IPS-NIHi7 (cell line): ENCODE data around the gene TMEM59L.
"Not testable (repeated sequence)": the region's sequence is repeated elsewhere in the genome, so short reads cannot be mapped to it uniquely, and the experiment has no call there.

ENCODE experiments used
- DNase-seq: peaks from one replicate; pipeline ENCODE4 v3.0.0; 2012; ENCODE audit warnings: mixed read lengths; ENCODE audit errors: extremely low spot score

The TMEM59L gene

DNA sequence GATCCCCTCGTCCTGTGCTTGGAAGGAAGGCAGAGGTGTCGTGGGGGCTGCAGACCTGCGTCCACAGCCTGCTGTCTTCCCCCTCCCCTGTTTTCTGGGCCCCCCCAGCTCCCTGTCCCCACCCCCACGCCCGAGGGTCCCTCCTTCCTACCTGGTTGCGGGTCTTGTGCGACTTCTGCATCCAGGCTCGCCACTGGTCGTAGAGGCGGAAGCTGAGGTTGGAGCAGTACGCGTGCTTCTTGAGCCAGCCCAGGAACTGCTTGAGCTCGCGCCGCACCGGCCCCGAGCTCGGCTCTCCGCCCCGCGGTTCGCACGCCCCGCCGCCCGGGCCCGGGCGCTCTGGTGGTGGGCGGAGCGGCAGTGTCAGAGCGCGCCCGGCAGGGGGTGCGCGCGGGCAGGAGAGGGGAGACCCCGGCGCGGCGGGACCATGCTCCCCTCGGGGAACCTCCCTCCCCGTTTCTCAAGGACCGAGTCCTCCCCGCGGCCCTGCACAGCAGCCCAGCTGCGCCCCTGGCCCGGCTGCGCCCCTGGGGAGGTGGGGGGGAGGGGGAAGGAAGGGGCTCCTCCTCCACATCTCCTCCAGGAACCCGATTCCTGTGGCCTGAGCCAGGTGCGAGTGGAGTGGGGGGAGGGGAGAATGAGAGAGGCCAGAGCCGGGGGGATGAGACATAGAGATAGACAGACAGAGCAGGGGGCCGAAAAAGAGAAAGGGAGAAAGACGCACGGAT is 18.4 kb upstream of the TMEM59L start:
- peak; percentile 86 for DNase-seq

DNA sequence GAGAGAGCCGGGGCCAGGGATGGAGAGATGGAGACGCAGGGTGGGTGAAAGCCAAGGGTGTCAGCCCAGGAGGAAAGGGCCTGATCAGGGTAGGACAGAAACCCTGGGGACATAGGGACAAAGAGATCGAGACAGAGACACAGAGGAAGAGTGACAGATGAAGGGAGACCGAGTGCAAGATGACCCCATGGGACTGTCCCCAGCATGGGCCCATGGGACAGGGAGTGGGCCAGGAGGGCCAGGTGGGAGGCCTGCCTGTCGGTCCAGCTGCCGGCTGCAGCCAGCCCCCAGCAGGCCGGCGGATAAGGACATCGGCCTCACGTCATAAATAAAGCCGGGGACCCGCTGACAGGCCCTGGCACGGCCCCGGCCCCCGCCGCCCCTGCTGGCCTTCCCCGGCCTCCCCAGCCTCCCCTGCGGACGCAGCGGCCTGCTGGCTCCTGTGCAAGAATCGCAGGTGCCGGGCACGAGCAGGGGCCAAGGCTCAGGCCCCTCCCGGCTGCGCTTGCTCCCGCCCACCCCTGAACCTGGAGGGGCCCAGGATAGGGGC is 17.8 kb upstream of the TMEM59L start:
- no peak for DNase-seq

DNA sequence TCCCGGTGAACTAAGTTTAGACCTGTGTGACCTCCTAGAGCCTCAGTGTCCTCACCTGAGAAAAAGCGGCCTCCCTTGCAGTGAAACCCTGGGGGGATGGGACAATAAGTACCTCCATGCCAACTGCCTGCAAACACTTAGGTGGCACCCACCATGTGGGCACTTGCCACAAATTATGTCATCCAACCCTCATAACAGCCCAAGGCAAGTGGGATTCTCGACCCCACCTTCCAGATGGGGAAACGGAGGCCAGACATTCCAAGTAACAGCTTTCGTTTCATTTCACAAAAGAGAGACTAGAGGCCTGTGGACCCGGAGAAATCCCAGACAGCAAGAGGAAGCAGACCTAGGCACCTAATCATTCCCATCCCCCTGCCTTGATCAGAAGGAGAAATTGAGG is 17.2 kb upstream of the TMEM59L start:
- DNase-seq, result no peak

GRCh38 chr19:18596752-18597157 is 15.9 kb upstream of the TMEM59L start:
- peak; percentile 80 for DNase-seq

GRCh38 chr19:18597809-18598660 is 14.6 kb upstream of the TMEM59L start:
- DNase-seq, result no peak

DNA sequence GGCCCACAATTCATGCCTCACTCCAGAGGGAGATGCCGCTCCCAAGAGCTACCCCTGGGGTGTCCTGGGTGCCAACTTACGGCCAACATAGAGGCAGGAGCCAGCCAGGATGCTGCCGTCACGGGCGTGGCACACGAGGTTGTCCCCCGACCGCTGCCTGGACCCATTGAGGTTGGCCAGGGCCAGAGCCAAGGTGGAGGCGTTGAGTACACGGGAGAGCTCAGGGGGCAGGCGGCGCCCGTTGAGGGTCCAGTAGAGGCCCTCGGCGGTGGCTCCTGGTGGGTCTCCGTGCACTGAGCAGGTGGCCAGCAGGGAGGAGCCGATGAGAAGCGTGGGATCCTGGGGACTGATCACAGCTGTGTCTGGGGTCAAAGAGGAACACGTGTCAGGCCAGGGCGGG is 13.2 kb upstream of the TMEM59L start:
- DNase-seq, result no peak

- DNase-seq, result not testable (repeated sequence)
Measured at GRCh38 chr19:18600692-18601397, 11.8 kb upstream of the TMEM59L start.

DNA sequence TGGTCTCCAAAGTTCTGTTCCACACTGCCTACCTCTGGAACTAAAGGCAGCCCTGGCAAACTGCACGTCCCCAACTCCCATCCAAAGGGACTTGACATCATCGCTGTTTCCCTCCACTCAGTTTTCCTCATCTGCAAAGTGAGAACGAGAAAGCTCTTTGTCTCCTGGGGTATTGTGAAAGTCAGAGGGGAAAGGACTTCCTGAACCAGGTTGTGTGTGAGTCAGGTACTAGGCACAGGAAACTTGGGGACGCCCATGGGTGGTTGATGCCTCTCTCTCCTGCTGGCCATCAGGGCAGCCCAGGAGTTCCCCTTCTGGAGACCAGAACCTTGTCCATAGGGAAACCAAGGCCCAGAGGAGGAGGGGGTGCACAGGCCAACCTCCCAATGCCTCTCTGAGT is 10.8 kb upstream of the TMEM59L start:
- no peak for DNase-seq

- DNase-seq, result peak; percentile 63
Measured at GRCh38 chr19:18603255-18603957, 9.3 kb upstream of the TMEM59L start.

DNA sequence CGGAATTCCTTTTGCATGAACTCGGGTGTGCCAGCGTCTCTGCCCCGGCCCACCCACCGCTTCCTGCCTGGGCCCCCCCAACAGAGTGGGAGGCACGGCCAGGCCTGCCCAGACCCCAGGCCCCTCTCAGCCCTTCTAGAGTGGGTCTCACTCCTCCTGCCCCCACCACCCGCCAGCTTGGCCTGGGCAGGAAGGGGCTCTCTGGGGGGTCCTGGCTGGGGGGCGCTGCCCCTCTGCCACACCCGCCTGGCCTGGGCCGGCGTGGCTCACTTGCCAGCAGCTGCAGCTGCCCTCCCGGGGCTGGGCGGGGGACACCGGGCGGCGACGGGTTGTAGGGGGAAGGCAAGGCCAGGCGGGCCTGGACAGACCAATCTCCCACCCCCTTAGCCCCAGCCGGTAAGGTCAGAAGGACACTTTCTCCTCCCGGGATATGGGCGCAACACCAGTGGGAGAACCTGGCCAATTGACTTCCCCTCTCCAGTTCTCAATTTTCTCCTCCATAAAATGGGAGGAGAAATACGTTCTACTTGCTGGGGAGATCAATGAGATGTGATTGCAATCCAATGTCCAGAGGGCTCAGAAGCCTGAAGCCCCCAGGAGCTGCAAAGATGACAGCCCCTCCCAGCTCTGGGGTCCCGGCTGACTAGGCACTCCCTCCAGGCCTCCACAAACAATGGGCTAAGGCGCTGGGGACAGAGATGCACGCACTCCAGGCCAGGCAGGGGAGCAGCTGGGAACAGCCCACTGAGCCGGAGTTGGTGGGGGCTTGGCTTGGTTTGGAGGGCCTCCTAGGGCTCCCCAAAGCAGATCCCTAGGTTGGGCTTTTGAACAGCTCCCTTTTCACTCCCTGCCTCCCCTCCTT is 8.5 kb upstream of the TMEM59L start:
- DNase-seq, result no peak

DNA sequence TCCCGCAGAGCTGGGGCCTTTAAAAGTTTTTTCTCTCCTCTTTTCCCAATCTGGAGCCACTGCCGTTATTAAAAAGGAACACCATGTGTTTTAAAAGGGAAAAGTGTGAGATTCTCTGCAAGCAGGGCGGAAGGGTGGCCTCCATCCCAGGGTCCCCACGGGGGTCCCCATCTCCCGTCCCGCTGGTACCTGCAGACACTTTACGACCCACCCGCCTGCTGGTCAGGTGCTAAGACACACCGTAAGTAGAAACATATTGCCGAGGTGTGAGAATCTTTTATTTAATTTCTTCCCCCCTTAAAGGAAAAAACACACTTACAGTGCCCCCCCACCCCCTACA is 7.9 kb upstream of the TMEM59L start:
- DNase-seq, result no peak

DNA sequence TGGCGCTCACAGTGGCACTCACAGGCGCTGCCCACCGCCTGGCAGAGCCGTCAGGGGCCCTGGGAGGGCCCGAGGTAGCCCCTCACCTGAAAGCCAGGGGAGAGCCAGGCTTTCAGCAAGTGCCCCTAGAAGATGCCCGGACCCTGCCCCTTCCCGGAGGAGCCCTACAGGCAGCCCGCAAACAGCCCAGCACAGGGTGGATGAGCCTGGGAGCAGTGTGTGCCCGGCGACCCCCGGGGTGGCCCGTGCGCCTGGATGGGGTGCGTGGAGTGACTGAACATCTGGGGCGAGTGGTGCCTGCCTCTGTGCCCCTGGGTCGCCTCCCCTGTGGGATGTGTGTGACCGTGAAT is 7.5 kb upstream of the TMEM59L start:
- no peak for DNase-seq

DNA sequence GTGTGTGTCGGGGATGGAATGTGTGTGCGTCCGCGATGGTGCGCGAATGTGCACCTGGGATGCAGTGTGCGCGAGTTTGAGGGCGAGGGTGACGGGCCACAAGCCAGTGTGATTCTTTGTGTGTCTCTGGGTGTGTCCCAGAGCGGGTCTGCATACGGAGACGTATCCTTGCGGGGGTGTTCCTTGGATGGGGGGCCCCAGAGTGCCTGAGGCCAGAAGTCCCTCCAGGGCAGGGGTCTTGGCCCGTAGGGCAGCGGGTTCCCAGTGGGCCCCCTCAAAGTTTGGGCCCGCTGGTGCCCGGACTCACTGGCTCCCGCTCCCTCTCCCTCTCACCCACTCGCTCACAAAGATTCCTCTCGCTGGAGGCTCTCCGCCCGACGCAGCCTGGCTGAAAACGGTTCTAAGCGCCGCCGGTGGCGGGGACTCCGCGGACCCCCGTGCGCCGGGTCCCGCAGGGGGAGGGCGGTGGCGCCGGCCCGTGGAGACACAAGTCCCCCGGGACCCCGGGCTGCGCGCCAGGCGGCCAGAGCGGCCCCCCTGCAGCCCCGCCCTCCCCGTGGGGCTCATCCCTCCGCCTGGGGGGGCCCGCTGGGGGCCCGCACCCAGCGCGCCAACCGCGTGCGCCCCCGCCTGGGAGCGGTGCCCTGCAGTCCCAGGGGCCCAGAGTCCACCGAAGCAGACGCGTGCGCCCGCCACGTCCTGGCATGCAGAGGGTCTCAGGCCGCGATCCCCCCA is 7.0 kb upstream of the TMEM59L start:
- DNase-seq, result no peak

DNA sequence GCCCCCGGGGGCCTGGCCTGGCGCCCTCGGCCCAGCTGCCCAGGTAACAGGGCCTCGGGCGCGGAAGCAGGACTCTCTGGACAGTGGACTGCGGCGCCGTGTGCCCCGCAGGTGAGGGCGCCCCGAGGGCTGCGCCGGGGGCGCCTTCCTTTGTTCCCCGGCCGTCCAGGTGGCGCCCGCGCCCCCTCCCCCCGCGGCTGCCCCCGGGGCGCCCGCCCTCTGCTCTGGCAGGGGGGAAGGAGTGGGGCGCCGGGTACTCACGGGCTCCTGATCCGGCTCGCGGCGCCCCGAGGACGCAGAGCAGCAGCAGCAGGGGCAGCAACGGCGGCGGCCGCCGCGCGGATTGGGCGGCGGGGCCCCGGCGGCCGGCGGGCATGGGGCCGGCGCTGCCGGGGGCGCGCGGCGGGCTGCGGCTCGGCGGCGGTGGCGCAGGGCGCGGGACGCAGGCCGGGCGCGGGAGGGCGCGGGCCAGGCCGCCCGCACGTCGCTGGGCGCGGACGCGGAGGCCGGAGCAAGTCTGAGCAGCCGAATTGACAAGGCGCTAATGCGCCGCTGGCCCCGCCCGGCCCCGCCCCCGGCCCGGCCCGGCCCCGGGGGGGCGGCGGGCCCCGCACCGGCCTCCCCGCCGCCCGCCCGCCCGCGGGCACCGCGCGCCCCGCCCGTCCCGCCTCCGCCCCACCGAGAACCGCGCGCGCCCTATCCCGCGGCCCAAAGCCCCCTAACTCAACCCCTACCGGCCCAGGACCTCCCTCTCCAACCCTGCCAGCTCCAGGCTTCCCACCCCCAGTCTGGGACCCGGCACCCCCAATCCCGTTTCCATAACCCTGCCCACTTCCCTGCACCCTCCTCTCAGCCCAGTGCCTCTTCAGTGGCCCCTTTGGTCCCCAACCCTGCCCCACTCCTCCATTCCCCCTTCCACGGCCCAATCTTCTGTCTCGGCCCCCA is 6.1 kb upstream of the TMEM59L start, which contains the start of gene CRLF1:
TSS of gene CRLF1 (minus strand) at position 519 of the 945 bp plus-strand sequence. CDS start at position 376, 143 bp downstream.
- DNase-seq, result no peak

GRCh38 chr19:18607226-18608101 is 5.2 kb upstream of the TMEM59L start:
- DNase-seq, result no peak

GRCh38 chr19:18608102-18608804 is 4.4 kb upstream of the TMEM59L start:
- DNase-seq, result no peak
